ENCODE results near the gene SLC7A6OS. TPM values are rescaled to one million over a fixed set of nuclear protein-coding genes. Genes with fewer than 3 reads are reported as not detected.

Gene SLC7A6OS
- total and polyA plus RNA-seq, 2 experiments from 2014 or later: 8.8 to 18.9 TPM

GRCh38 chr16:68276223-68276622 is 34.5 kb downstream of the SLC7A6OS start:
- no peaks in the 10 kb centered on the region for H4K20me1 ChIP-seq (ENCODE audit: insufficient read depth, poor library complexity, severe bottlenecking)
- peak overlapping the region; percentile 23 for H3K27ac ChIP-seq
- DNase-seq (ENCODE audit: low spot score): no peak

GRCh38 chr16:68275611-68276191 is 35.0 kb downstream of the SLC7A6OS start:
- 69% methylated on average over 4 of the region's 4 CpGs for WGBS (ENCODE audit: low lambda C conversion rate, missing lambda C conversion rate)
- Histone ChIP-seq H3K27ac (peak overlapping the region; percentile 23), H3K36me3 (replicated peaks; ENCODE audit: insufficient read depth, low read depth) (no peaks in the 10 kb centered on the region), H2AFZ (no peak overlapping the region), H4K20me1 (ENCODE audit: insufficient read depth, poor library complexity, severe bottlenecking) (no peaks in the 10 kb centered on the region), H3K27me3 (no peaks in the 10 kb centered on the region), H3K9me3 (ENCODE audit: low read depth) (no peaks in the 10 kb centered on the region), H3K4me1 (ENCODE audit: insufficient read depth) (peaks cover 5% of the 10 kb centered on the region), H3K79me2 (peaks cover 52% of the 10 kb centered on the region), H3K9me2 (replicated peaks; ENCODE audit: insufficient read depth) (no peaks in the 10 kb centered on the region), H3K4me3 (no peak overlapping the region), H3K4me2 (no peak overlapping the region)
- no peak for DNase-seq (ENCODE audit: low spot score)
- no peak for TF ChIP-seq CTCF (IDR thresholded peaks at IDR 0.05; ENCODE audit: poor library complexity)
- TF ChIP-seq EZH2 (IDR thresholded peaks at IDR 0.05; ENCODE audit: borderline replicate concordance): no peak
- TF ChIP-seq EZH2phosphoT487 (IDR thresholded peaks at IDR 0.05; ENCODE audit: low read depth, severe bottlenecking, unreplicated experiment): no peak

More at GRCh38 chr16:68276223-68276622, 34.5 kb downstream of the SLC7A6OS start:
- Histone ChIP-seq H3K9me2 (replicated peaks; ENCODE audit: insufficient read depth) (no peaks in the 10 kb centered on the region), H3K79me2 (peaks cover 47% of the 10 kb centered on the region), H3K4me2 (no peak overlapping the region), H3K4me3 (no peak overlapping the region), H3K27me3 (no peaks in the 10 kb centered on the region), H2AFZ (no peak overlapping the region), H3K4me1 (ENCODE audit: insufficient read depth) (peaks cover 5% of the 10 kb centered on the region), H3K36me3 (replicated peaks; ENCODE audit: insufficient read depth, low read depth) (no peaks in the 10 kb centered on the region), H3K9me3 (ENCODE audit: low read depth) (no peaks in the 10 kb centered on the region)
- 78% methylated on average over 3 of the region's 3 CpGs for WGBS (ENCODE audit: low lambda C conversion rate, missing lambda C conversion rate)
- TF ChIP-seq EZH2 (IDR thresholded peaks at IDR 0.05; ENCODE audit: borderline replicate concordance) (no peak), EZH2phosphoT487 (IDR thresholded peaks at IDR 0.05; ENCODE audit: low read depth, severe bottlenecking, unreplicated experiment) (no peak), CTCF (IDR thresholded peaks at IDR 0.05; ENCODE audit: poor library complexity) (no peak)

GRCh38 chr16:68274441-68274840 is 36.3 kb downstream of the SLC7A6OS start:
- H3K79me2 ChIP-seq: peaks cover 58% of the 10 kb centered on the region
- no peaks in the 10 kb centered on the region for H4K20me1 ChIP-seq (ENCODE audit: insufficient read depth, poor library complexity, severe bottlenecking)
- H2AFZ ChIP-seq: no peak overlapping the region
- no peaks in the 10 kb centered on the region for H3K27me3 ChIP-seq
- H3K4me2 ChIP-seq: no peak overlapping the region
- H3K36me3 ChIP-seq (replicated peaks; ENCODE audit: insufficient read depth, low read depth): no peaks in the 10 kb centered on the region
- TF ChIP-seq EZH2 (IDR thresholded peaks at IDR 0.05; ENCODE audit: borderline replicate concordance): no peak
- TF ChIP-seq CTCF (IDR thresholded peaks at IDR 0.05; ENCODE audit: poor library complexity): no peak
- no peak for TF ChIP-seq EZH2phosphoT487 (IDR thresholded peaks at IDR 0.05; ENCODE audit: low read depth, severe bottlenecking, unreplicated experiment)
- H3K9me2 ChIP-seq (replicated peaks; ENCODE audit: insufficient read depth): no peaks in the 10 kb centered on the region
- 94% methylated on average over 4 of the region's 4 CpGs for WGBS (ENCODE audit: low lambda C conversion rate, missing lambda C conversion rate)
- H3K9me3 ChIP-seq (ENCODE audit: low read depth): no peaks in the 10 kb centered on the region
- no peak overlapping the region for H3K4me3 ChIP-seq
- peaks cover 5% of the 10 kb centered on the region for H3K4me1 ChIP-seq (ENCODE audit: insufficient read depth)
- no peak for DNase-seq (ENCODE audit: low spot score)
- no peak overlapping the region for H3K27ac ChIP-seq
